GM12878 (cell line): ENCODE measurements around the gene PDE8B.

Experiments used
- CTCF ChIP-seq, 3 experiments: IDR thresholded peaks in 2 of 3; conservative IDR thresholded peaks in 1 of 3; 2 replicates each; pipeline ENCODE4 v1.5.1; 2011; ENCODE audit warnings: low read depth in 3 of 3, low read length in 3 of 3, mild to moderate bottlenecking in 3 of 3, control low read depth in 2 of 3, moderate library complexity in 2 of 3, inconsistent platforms in 1 of 3, mixed read lengths in 1 of 3; ENCODE audit not compliant: control insufficient read depth in 2 of 3, insufficient read depth in 1 of 3; ENCODE audit errors: extremely low read depth in 1 of 3
- MYC ChIP-seq: IDR thresholded peaks from 2 replicates; pipeline ENCODE4 v1.6.1; 2011; ENCODE audit warnings: mild to moderate bottlenecking, low read length, moderate library complexity, inconsistent platforms; ENCODE audit not compliant: insufficient read depth, insufficient replicate concordance, insufficient read length, severe bottlenecking
- SIN3A ChIP-seq: IDR thresholded peaks from 2 replicates; pipeline ENCODE4 v1.6.1; 2012; ENCODE audit warnings: low read depth, low read length, improper control_type of control experiment

- TF ChIP-seq CTCF (IDR thresholded peaks at IDR 0.05 in 2 of 3, conservative IDR thresholded peaks at IDR 0.05 in 1 of 3; ENCODE audit: control insufficient read depth in 2 of 3, extremely low read depth in 1 of 3, insufficient read depth in 1 of 3, low read depth in 3 of 3, low read length in 3 of 3): no peak
- no peak for TF ChIP-seq MYC
- TF ChIP-seq SIN3A: no peak
These were observed 119.4 kb downstream of the PDE8B start for GRCh38 chr5:77329664-77330430.
